Measurements from ENCODE around the gene JAK1.

Gene JAK1

GRCh38 chr1:64935551-64936155 lies 30.7 kb downstream of the JAK1 start:
- Histone ChIP-seq H3K9me3 (ENCODE audit: control insufficient read depth, insufficient read depth, low read depth, low read length) (no peaks in the 10 kb centered on the region), H3K4me3 (ENCODE audit: low read depth, low read length) (no peak overlapping the region), H3K4me1 (ENCODE audit: control insufficient read depth, insufficient read depth, low read length) (no peaks in the 10 kb centered on the region), H3K36me3 (ENCODE audit: control insufficient read depth in 2 of 2, insufficient read depth in 1 of 2, low read length in 2 of 2) (no peaks in the 10 kb centered on the region), H3K27ac (ENCODE audit: extremely low read depth, low read depth, low read length) (no peak overlapping the region)
- ChIA-PET CTCF (no interaction called here), POLR2A (no interaction called here)
- TF ChIP-seq ZNF473 (tag by site-specific recombination; IDR thresholded peaks at IDR 0.05) (no peak), KLF1 (tag by site-specific recombination; IDR thresholded peaks at IDR 0.05) (peak; percentile 33), REST (tag by site-specific recombination; IDR thresholded peaks at IDR 0.05) (peak; percentile 81)

- ChIA-PET CTCF (interaction anchor here (0.5 kb wide), 1 partner anchor 18 kb away, joined by 3 read pairs; no protein-coding TSS in a partner anchor), POLR2A (no interaction called here)
- Histone ChIP-seq H3K4me1 (ENCODE audit: control insufficient read depth, insufficient read depth, low read length) (no peaks in the 10 kb centered on the region), H3K9me3 (ENCODE audit: control insufficient read depth, insufficient read depth, low read depth, low read length) (no peaks in the 10 kb centered on the region), H3K27ac (ENCODE audit: extremely low read depth, low read depth, low read length) (no peak overlapping the region), H3K36me3 (ENCODE audit: control insufficient read depth in 2 of 2, insufficient read depth in 1 of 2, low read length in 2 of 2) (no peaks in the 10 kb centered on the region), H3K4me3 (ENCODE audit: low read depth, low read length) (no peak overlapping the region)
- TF ChIP-seq ZNF174 (tag by site-specific recombination; IDR thresholded peaks at IDR 0.05) (no peak), PRDM6 (tag by site-specific recombination; IDR thresholded peaks at IDR 0.05) (no peak), REST (tag by site-specific recombination; IDR thresholded peaks at IDR 0.05) (no peak), ZNF513 (tag by site-specific recombination; IDR thresholded peaks at IDR 0.05) (no peak), AEBP2 (tag by site-specific recombination; IDR thresholded peaks at IDR 0.05; ENCODE audit: borderline replicate concordance) (no peak), ZNF561 (tag by site-specific recombination; IDR thresholded peaks at IDR 0.05; ENCODE audit: borderline replicate concordance) (no peak), HOXC10 (CRISPR knock-in tag; IDR thresholded peaks at IDR 0.05) (no peak), ZBTB21 (tag by site-specific recombination; IDR thresholded peaks at IDR 0.05) (no peak), IKZF3 (tag by site-specific recombination; IDR thresholded peaks at IDR 0.05) (no peak), ZNF248 (tag by site-specific recombination; IDR thresholded peaks at IDR 0.05) (no peak), FEZF1 (tag by site-specific recombination; IDR thresholded peaks at IDR 0.05) (no peak), ZBTB26 (tag by site-specific recombination; optimal IDR thresholded peaks at IDR 0.05) (no peak), ELK4 (IDR thresholded peaks at IDR 0.05; ENCODE audit: borderline replicate concordance, low read depth, low read length) (no peak), ZNF768 (tag by site-specific recombination; IDR thresholded peaks at IDR 0.05) (no peak), SALL2 (tag by site-specific recombination; IDR thresholded peaks at IDR 0.05; ENCODE audit: borderline replicate concordance) (no peak)
Observed at GRCh38 chr1:64934878-64935275, 31.5 kb downstream of the JAK1 start.

Measured in HEK293 (cell line).